HepG2 (cell line): Measurements from ENCODE around the gene M1AP. TPM values are rescaled to one million over a fixed set of nuclear protein-coding genes. Genes with fewer than 3 reads are reported as not detected.

ENCODE experiments used
- ARNT2 ChIP-seq: sonication (generic); formaldehyde crosslinking; IDR thresholded peaks from 2 replicates; pipeline ENCODE4 v1.8.0; 2022; ENCODE audit warnings: mild to moderate bottlenecking, low read depth, missing genetic modification reagents, moderate library complexity
- CREB3 ChIP-seq: sonication (generic); formaldehyde crosslinking; IDR thresholded peaks from 2 replicates; pipeline ENCODE4 v1.5.0; 2020; ENCODE audit warnings: missing genetic modification reagents
- EZH2 ChIP-seq: conservative IDR thresholded peaks from 2 replicates; pipeline ENCODE4 v1.6.1; 2012; ENCODE audit warnings: mild to moderate bottlenecking, low read depth, low read length, moderate library complexity
- KDM4B ChIP-seq: sonication (generic); formaldehyde crosslinking; IDR thresholded peaks from 2 replicates; pipeline ENCODE4 v1.4.0; 2020; ENCODE audit warnings: missing genetic modification reagents
- MAFF ChIP-seq: IDR thresholded peaks from 2 replicates; pipeline ENCODE4 v1.6.1; 2011; ENCODE audit warnings: low read depth, low read length, improper control_type of control experiment
- NPAS2 ChIP-seq: sonication (generic); formaldehyde crosslinking; IDR thresholded peaks from 2 replicates; pipeline ENCODE4 v1.8.0; 2022; ENCODE audit warnings: mild to moderate bottlenecking, missing genetic modification reagents, borderline replicate concordance
- RBM39 ChIP-seq: fragments of 200-400 bp; formaldehyde crosslinking; IDR thresholded peaks from one replicate; pipeline ENCODE4 v1.6.1; 2018; ENCODE audit warnings: antibody characterized with exemption, mild to moderate bottlenecking, low read depth, low read length; ENCODE audit not compliant: poor library complexity, severe bottlenecking
- TARDBP ChIP-seq: sonication (generic); formaldehyde crosslinking; IDR thresholded peaks from 2 replicates; pipeline ENCODE4 v1.8.0; 2022; ENCODE audit warnings: mild to moderate bottlenecking, missing genetic modification reagents
- TCF7L2 ChIP-seq: IDR thresholded peaks from 2 replicates; pipeline ENCODE4 v1.6.1; 2011; ENCODE audit warnings: mild to moderate bottlenecking, low read depth, low read length, moderate library complexity
- ZNF24 ChIP-seq: fragments of 450-650 bp; IDR thresholded peaks from 2 replicates; pipeline ENCODE4 v1.6.1; 2017; ENCODE audit warnings: antibody characterized with exemption, mild to moderate bottlenecking
- ZNF263 ChIP-seq: sonication (generic); formaldehyde crosslinking; IDR thresholded peaks from 2 replicates; pipeline ENCODE4 v1.4.0; 2020; ENCODE audit warnings: missing genetic modification reagents
- ZNF318 ChIP-seq: sonication (generic); formaldehyde crosslinking; IDR thresholded peaks from 2 replicates; pipeline ENCODE4 v1.4.0; 2020; ENCODE audit warnings: mild to moderate bottlenecking, missing genetic modification reagents
- ZNF430 ChIP-seq: sonication (generic); formaldehyde crosslinking; IDR thresholded peaks from 2 replicates; pipeline ENCODE4 v1.9.0; 2021; ENCODE audit warnings: mild to moderate bottlenecking, missing genetic modification reagents
- ZNF432 ChIP-seq: sonication (generic); formaldehyde crosslinking; IDR thresholded peaks from 2 replicates; pipeline ENCODE4 v1.5.0; 2020; ENCODE audit warnings: missing genetic modification reagents, mild to moderate bottlenecking, borderline replicate concordance
- ZNF672 ChIP-seq: sonication (generic); formaldehyde crosslinking; IDR thresholded peaks from 2 replicates; pipeline ENCODE4 v1.8.1; 2022; ENCODE audit warnings: missing genetic modification reagents
- polyA plus RNA-seq, 8 experiments: library from polyadenylated mRNA; depleted of rRNA in 3 of 8; stranded (reverse) in 7 of 8; unstranded in 1 of 8; fragments of >200 nt; fragmentation: Illumina TruSeq in 4 of 8; extraction: Trizol in 4 of 8; gene quantifications; 2 replicates each; pipeline versions ENCODE4 v1.2.1 to v1.2.3, GENCODE V29; 2011 to 2016; ENCODE audit warnings: low read depth in 4 of 8, missing spikeins in 1 of 8, mixed read lengths in 1 of 8; ENCODE audit not compliant: insufficient read depth in 1 of 8
- total RNA-seq, 5 experiments: library from RNA; depleted of rRNA; stranded (reverse); fragments of >200 nt; fragmentation: Illumina TruSeq; extraction: Trizol; gene quantifications; 2 replicates each; pipeline ENCODE4 v1.2.3, GENCODE V29; 2016; ENCODE audit warnings: low read depth in 1 of 5
- TF ChIP-seq, protein P1 (sequence below): IDR thresholded peaks from 2 replicates; pipeline ENCODE4 v1.6.1; 2016; ENCODE audit warnings: mild to moderate bottlenecking

Gene M1AP
- total and polyA plus RNA-seq, 2 of the 13 experiments (the other 11 are each of a cell fraction or from before 2014, with no cell fraction given) = not detected

GRCh38 chr2:74524955-74525716, 123.0 kb downstream of the M1AP start (continued):
- TF ChIP-seq ZNF318 = no peak
- TF ChIP-seq ARNT2 (CRISPR knock-in tag) = no peak
- TF ChIP-seq ZNF432 (CRISPR knock-in tag) = no peak
- TF ChIP-seq ZNF672 = no peak
- no peak for TF ChIP-seq KDM4B (CRISPR knock-in tag)
- TF ChIP-seq, protein P1, sequence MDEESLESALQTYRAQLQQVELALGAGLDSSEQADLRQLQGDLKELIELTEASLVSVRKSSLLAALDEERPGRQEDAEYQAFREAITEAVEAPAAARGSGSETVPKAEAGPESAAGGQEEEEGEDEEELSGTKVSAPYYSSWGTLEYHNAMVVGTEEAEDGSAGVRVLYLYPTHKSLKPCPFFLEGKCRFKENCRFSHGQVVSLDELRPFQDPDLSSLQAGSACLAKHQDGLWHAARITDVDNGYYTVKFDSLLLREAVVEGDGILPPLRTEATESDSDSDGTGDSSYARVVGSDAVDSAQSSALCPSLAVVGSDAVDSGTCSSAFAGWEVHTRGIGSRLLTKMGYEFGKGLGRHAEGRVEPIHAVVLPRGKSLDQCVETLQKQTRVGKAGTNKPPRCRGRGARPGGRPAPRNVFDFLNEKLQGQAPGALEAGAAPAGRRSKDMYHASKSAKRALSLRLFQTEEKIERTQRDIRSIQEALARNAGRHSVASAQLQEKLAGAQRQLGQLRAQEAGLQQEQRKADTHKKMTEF (CRISPR knock-in tag) = no peak
- TF ChIP-seq TCF7L2 = no peak
- TF ChIP-seq CREB3 (CRISPR knock-in tag) = no peak
- TF ChIP-seq ZNF263 = no peak
- no peak for TF ChIP-seq ZNF430 (CRISPR knock-in tag)
- TF ChIP-seq NPAS2 (CRISPR knock-in tag) = no peak
- no peak for TF ChIP-seq MAFF
- TF ChIP-seq TARDBP (CRISPR knock-in tag) = no peak
- no peak for TF ChIP-seq EZH2
- TF ChIP-seq RBM39 = no peak
- TF ChIP-seq ZNF24 = no peak
